GM19467 (cell line): ENCODE results near the gene MLLT3.

Source experiments
- ATAC-seq: cut with Tn5 transposase; IDR thresholded peaks from one replicate; pipeline ENCODE4 v1.9.1; 2021; ENCODE audit warnings: mild to moderate bottlenecking, moderate library complexity; ENCODE audit not compliant: unreplicated experiment

The MLLT3 gene

DNA sequence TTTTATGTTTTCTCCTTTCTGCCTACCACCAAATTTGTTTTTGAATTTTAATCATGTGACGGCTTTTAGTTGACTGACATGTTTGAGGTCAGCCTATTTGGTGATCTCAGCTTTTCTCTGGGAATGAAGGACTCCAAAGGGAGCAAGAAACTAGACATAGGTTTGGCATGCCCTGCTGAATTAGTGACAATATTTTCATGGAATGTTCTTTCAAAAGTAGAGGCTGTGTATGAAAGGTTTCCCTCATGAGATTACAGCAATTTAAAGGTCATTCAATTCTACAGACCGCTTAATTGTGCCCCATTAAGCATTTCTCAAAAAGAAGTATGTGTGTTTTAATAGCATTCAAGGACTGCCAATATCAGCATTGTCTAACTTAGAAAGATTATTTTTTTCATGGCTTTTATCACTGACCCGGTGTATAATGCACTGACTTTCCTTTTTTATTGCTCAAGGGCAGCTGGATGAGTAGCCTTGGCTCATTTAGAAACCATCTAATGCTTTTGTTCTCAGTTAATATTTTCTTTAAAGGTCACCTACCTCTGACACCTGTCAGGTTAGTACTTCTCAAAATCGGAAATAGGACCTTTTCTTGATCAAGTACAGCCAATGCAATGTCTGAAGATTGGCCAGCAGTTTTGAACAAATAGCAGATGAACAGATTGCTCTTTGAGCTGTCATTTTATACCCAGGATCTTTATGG is 8.1 kb upstream of the MLLT3 start:
- ATAC-seq: no peak

DNA sequence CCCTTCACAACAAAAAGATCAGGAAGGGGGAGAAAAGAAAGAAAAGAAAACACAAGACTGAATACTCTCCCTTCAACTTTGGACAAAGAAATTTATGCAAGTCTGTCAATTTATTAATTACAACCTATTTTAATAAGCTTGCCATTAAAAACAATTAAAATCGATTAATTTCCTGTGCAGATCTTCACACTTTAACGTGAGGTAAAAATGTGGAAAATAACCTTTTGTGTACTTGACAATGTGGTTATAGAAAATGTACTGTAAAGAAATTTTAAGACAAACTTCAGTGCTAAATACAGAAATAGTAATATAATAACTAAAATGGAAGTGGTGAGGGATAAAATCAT is 2.7 kb upstream of the MLLT3 start:
- no peak for ATAC-seq

GRCh38 chr9:20624201-20625002 is 2.1 kb upstream of the MLLT3 start:
- peak; percentile 17 for ATAC-seq

GRCh38 chr9:20623748-20624124 is 1.4 kb upstream of the MLLT3 start:
- no peak for ATAC-seq

GRCh38 chr9:20623021-20623747 is 885 bp upstream of the MLLT3 start:
- ATAC-seq: peak; percentile 20

GRCh38 chr9:20621471-20622329 is 599 bp downstream of the MLLT3 start:
- no peak for ATAC-seq

DNA sequence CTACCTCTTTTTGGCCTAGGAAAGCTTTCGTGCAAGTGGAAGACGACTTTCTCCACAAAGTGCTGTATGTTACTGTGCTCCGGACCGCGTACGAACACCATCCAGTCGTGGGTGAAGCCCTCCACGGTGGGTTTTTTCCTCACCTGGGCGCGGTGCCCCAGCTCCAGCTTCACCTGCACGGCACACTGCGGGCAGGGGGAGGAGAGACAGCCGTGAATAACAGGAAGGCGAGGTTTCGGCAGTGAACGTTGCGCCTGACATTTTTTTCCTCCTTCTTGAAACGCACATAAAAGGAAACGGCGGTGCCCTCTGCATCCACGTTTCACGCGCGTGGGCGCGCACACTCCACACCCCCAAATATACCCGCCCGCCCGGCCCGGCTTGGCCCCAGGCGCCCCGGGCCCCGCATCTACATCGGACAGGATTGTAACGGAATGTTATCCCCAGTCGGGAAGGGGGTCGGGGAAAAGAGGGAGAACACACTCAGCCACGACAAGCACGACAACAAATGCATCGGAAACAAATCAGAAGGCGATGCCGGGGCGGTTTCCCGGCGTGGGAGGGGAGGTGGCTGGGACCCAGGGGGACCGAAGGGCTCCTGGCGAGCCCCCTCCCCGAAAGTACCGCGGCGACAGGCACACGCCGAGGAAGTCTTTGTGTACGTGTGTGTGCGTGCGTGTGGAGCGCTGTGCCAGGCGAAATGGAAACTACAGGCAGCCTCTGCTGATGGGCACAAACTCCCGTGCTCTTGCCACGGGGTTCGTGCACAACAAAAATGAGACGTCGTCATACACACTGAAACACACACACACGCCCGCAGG is 1.4 kb downstream of the MLLT3 start:
- ATAC-seq: no peak

DNA sequence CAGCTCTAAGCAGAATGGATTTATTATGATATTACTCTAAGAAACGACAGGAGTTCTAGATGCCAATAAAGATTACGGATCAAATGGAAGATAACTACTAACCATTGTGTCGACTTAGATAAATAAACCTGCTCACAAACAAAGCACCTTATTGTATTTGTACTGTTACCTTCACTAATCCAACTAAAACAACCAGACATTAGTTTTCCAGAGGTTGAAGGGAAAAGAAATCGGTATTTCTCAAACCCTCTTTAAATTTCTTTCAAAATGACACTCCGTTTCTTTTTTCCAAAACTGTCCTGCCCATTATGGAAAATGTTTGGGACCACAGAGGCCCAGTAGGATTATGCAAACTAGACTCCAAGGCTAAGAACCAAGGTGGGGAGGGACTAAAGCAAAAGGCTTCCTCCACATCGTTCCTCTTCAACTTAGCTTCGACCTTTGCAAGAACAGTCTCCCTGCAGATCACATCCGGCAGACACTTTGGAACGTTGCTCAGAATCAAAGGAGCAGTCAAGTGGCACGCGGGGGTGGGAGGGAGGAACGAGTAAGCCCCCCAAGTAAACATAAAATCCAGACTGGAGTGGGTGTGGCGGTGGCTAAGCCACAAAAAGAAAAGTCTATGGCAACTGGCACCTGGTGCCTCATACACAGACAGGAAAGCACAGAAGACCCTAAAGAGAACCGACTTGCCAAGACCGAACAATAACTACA is 2.7 kb downstream of the MLLT3 start:
- ATAC-seq: no peak

- ATAC-seq: no peak
These were observed 3.9 kb downstream of the MLLT3 start for GRCh38 chr9:20618361-20618802.

- no peak for ATAC-seq
These were observed 5.5 kb downstream of the MLLT3 start for GRCh38 chr9:20616808-20617207.

GRCh38 chr9:20614602-20615216 is 7.6 kb downstream of the MLLT3 start:
- ATAC-seq: no peak

DNA sequence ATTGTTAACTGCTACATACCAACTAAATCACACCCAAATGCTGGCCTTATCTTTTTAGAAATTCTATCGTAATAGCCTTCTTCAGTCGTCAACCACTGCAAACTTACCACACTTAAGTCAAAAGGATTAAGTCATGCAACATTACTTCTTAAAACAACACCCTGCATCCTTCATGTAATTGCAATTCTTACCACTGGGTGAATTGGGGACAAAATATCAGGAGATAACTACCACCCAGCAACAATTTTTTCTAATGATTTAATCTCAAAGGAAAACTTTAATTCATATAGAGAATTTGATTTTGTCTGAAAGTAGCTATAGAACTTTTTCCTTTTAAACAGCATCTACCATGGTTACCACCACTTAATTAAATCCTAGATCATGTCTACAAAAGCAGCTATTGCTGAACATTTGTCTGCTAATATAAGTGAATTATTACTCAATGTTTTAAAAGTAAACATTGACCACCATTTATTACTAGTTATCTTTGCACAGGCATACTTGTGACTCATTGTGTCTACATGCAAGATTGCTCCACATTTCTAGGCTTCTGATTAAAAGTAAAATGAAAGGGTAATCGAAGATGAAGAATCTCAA is 10.5 kb downstream of the MLLT3 start:
- ATAC-seq: no peak

DNA sequence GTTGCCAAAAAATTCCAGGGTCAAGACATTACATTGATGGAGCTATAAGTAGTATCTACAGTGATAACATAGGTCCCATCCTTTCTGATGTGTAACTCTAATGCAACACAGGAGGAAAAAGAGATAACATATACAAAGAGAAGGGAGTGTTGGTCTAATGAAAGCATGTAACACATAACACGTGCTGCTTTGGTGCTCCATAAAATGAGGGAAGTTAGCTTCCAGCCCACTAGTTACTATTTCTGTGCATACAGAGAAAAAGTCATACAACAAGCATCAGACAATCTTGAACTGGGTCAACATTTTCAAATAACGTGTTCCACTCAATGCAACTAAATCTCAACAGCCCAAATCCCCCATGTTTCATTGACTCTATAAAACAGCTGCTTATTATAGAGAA is 11.7 kb downstream of the MLLT3 start:
- ATAC-seq: no peak

- ATAC-seq: no peak
These were observed 13.7 kb downstream of the MLLT3 start for GRCh38 chr9:20608582-20608981.

- no peak for ATAC-seq
These were observed 15.6 kb downstream of the MLLT3 start for GRCh38 chr9:20606652-20607051.

- ATAC-seq: peak; percentile 72
These were observed 17.7 kb downstream of the MLLT3 start for GRCh38 chr9:20604562-20604961.

- no peak for ATAC-seq
These were observed 18.6 kb downstream of the MLLT3 start for GRCh38 chr9:20603524-20604268.

GRCh38 chr9:20601292-20601691 is 21.0 kb downstream of the MLLT3 start:
- no peak for ATAC-seq
